Effector CD4-positive, alpha-beta T cell (primary cell): Measurements from ENCODE around the gene NQO2.
A peak's percentile ranks its signal among the peaks of the same experiment; 100 is the strongest.
"Not testable (repeated sequence)": the region's sequence is repeated elsewhere in the genome, so short reads cannot be mapped to it uniquely, and the experiment has no call there.

ENCODE experiments used
- DNase-seq: peaks from one replicate; pipeline ENCODE4 v3.0.0-alpha.2; 2020

The NQO2 gene

DNA sequence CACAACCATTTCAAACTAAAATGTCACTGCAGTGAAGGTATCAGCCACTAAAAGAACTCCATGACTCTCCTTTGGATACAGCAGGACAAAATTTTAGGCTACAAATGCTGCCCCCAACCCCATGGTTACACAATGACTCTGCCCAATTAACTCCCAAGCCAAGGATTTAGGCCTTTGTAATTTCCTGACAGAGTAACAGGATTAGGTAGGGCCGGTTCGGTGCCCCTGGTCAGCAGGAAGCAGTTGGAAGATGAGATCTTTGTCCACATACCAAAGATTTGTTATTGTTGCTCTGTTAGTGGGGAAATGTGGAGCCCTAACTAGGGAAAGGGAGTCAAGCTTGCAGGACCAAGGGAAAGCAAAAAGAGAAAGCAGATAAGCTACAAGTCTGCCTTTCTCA, 41.9 kb downstream of the NQO2 start:
- DNase-seq: no peak

DNA sequence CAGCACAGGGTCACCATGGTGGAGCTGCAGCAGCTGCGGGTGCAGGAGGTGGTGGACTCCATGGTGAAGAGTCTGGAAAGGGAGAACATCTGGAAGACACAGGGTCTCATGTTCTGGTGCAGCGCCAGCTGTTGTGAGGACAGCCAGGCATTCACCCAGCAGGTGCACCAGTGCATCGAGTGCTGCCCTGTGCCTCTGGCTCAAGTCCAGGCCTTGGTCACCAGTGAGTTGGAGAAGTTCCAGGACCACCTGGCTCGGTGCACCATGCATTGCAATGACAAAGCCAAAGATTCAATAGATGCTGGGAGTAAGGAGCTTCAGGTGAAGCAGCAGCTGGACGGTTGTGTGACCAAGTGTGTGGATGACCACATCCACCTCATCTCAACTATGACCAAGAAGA, 45.7 kb downstream of the NQO2 start:
- DNase-seq: no peak

DNA sequence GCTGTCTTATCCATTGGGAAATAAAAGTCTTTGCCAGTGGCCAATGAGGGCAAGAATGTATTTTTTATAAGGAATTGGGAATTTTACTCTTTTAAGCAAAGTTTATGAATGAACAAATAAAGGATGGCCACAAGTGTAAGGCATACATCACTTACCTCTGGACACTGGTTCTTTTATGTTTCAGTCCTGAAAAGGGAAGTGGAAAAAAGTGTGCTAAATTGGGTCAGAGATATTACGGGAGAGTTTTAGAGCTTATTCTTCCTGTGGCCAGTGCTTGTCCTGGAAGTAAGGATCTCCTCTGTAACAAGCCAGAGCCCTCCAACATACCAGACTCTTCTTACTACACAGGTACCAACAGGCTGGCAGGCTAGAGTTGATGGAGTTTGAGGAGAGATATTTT, 46.1 kb downstream of the NQO2 start:
- DNase-seq: no peak

DNA sequence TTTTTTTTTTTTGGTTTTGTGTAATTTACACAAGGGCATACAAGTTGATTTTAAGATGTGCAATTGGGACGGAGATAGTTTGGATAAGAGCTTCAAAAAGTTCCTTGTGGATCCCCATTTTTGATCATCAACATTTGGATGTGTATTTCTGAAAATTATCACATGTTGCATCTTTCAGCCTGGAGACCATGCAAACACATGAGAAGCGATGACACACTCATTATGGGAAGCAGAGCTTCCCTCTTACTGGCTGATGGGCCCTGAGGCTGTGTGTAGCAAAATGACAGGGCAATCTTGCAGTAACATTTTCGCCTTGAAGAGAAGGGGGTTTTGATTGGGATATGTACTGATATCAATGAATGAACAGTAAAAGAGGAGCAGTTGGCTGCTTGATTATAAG, 46.6 kb downstream of the NQO2 start:
- no peak for DNase-seq

DNA sequence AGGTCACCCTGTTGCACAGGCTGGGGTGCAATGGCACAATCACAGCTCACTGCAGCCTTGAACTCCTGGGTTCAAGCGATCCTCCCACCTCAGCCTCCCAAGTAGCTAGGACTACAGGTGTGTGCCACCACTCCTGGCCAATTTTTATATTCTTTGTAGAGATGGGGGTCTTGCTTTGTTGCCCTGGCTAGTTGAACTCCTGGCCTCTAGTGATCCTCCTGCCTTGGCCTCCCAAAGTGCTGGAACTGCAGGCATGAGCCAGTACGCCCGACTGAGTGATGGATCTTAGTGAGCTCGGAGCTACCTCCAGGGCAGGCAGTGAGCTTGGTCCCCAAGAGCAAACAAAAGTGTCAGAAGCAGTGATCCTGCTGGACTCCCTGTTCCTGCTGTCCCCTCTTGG, 48.3 kb downstream of the NQO2 start:
- DNase-seq: not testable (repeated sequence)

DNA sequence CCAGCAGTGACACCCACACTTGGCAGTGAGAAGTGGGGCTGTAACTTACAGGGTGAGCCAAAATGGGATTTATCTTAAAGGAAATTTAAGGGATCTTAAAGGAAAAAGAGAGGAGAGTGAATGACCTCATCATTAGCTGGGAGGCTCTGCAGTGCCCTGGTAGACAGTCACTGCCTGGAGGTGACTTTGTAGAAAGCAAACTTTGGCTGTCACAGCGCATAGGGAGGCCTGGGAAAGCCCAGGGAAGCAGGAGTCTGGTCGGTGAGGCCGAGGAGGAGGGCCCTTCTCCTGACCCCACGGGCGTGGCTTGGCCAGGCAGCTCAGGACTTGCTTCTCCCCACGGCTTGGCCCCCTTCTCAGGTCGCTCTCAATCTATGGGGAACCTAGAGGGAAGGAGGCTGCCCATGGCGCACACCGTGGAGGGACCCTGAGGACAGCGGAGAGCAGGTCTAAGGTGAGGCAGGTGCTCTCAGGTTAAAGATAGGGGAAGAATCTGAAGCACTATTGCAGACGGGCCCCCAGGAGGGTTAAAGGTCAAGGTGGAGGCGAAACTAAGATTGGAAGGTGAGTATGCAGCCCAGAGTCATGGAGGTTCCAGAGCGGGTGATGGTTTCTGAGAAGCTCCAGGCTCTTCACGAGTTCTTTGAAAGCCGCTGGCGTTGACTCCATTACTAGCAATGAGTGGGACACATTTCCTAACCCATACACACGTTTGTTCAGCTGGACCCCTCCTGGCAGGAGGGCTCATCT, 53.0 kb downstream of the NQO2 start:
- no peak for DNase-seq

DNA sequence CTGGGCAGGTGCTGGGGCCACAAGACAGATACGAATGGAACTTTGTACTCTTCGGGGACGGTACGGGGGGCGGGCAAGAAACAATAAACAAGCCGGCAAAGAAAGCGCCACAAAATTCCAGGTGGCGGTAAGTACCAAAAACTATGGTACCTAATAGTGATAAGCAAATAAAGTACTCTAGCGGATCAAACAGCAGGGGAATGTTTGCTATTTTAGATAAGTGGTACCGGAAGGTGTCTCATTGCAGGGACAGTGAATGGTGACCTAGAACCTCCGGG, 53.5 kb downstream of the NQO2 start:
- no peak for DNase-seq

DNA sequence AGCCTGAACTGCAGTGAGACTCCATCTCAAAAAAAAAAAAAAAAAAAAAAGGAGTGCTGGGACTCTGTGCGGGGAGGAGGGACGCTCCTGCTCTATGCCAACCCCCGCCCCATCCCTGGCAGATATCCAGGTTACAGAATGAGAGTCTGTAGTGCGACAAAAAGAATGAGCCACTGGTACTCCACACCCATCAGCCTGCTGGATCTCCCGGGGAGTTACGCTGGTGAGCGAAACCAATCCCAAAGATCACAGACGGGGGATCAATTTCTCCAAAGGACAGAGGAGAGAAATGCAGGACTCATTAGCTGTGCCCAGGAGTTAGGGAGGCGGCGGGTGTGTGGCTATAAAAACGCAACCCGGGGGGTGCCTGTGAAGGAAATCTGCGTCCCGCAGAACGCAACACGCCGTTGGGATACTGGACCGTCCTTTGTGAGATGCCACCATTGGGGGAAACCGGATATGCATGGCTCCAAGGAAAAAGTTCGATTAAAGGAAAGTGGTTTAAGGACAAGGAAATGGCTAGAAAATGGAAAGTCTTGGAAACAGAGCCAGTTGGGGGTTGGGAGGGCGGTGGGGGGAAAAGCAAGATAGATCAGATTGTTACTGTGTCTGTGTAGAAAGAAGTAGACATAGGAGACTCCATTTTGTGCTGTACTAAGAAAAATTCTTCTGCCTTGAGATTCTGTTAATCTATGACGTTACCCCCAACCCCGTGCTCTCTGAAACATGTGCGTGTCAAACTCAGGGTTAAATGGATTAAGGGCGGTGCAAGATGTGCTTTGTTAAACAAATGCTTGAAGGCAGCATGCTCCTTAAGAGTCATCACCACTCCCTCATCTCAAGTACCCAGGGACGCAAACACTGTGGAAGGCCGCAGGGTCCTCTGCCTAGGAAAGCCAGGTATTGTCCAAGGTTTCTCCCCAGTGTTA, 54.8 kb downstream of the NQO2 start:
- not testable (repeated sequence) for DNase-seq

DNA sequence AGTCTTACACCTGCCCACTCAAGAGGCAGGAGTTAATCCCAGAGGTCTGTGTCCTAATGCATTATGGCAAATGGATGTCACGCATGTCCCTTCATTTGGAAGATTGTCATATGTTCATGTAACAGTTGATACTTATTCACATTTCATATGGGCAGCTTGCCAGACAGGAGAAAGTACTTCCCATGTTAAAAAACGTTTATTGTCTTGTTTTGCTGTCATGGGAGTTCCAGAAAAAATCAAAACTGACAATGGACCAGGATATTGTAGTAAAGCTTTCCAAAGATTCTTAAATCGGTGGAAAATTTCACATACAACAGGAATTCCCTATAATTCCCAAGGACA, 55.4 kb downstream of the NQO2 start:
- DNase-seq: not testable (repeated sequence)

DNA sequence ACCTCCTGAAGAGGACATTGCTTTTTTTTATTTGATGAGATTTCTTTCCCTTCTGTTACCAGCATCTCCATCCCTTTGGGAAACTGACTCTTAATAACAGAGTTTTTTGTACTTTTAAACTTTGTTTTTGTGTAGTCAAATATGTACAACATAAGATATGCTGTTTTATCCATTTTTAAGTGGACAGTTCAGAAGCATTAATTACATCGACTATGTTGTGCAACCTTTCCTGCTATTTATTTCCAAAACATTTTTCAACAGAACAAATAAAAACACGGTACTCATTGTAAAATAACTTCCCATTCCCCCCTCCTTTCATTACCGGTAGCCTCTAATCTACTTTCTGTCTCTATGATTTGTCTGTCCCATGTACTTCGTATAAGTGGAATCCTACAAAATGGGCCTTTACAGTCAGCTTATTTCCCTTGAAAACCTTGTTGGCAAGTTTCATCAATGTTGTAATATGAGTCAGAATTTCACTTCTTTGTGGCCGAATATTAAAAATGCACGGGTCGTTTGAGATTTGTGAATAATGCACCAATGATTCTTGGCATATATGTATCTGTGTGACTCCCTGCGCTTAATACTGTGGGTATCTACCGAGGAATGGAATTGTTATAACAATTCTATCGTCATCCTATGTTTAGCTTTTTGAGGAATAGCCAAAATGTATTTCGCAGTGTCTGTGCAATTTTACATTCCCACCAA, 57.5 kb downstream of the NQO2 start:
- no peak for DNase-seq

DNA sequence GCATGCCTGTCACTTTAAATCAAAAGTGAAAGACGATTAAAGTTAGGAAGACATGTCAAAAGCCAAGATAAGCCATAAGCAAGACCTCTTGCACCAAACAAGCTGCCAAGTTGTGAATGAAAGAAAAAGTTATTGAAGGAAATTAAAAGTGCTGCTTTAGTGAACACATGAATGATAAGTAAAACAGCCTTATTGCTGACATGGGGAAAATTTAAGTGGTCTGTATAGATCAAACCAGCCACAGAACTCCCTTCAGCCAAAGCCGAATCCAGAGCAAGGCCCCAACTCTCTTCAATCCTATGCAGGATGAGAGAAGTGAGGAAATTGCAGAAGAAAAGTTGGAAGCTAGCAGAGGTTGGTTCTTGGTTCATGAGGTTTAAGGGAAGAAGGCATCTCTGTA, 59.3 kb downstream of the NQO2 start:
- no peak for DNase-seq

DNA sequence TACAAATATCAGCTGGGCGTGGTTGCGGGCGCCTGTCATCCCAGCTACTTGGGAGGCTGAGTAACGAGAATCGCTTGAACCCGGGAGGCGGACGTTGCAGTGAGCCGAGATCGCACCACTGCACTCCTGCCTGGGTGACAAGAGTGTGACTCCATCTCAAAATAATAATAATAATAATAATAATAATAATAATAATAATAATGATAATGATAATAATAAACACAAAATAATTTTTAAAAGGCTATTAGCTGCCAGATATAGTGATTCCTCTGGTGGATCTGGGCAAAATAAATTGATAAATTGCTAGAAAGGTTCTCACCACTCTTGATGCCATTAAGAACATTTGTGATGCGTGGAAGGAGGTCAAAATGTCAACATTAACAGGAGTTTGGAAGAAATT, 60.4 kb downstream of the NQO2 start:
- not testable (repeated sequence) for DNase-seq

DNA sequence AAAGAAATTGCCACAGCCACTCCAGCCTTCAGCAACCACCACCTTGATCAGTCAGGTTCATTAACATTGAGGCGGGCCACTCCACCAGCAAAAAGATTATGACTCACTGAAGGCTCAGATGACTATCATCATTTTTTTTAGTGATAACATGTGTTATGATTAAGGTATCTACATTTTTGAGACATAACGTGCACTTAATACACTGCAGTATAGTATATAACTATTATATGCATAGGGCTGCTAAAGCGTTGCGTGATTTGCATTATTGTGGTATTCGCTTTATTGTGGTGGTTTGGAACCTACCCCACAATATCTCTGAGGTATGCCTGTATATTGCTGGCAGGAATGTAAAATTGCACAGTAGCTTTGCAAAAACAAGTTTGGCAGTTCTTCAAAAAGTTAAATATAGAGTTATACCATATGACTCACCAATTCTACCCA, 61.8 kb downstream of the NQO2 start:
- no peak for DNase-seq

DNA sequence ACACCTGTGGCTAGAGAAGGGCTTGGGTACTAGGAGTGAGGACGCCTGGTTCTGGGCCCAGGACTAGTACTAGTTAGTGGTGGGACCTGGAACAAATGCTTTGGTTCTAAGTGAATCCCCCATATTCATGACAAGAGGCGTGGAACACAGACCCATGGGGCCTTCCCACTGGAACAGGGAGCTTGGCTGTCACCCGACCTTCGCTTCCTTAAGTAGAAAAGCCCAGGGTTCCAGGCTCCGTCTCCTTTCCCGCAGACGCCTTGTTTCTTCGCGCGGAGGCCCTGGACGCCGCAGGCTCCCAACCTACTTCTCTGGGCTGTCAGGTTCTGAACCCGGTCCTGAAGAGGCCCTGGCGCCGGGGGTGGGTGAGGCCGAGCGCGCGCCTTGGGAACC, 63.6 kb downstream of the NQO2 start:
- DNase-seq: not testable (repeated sequence)

DNA sequence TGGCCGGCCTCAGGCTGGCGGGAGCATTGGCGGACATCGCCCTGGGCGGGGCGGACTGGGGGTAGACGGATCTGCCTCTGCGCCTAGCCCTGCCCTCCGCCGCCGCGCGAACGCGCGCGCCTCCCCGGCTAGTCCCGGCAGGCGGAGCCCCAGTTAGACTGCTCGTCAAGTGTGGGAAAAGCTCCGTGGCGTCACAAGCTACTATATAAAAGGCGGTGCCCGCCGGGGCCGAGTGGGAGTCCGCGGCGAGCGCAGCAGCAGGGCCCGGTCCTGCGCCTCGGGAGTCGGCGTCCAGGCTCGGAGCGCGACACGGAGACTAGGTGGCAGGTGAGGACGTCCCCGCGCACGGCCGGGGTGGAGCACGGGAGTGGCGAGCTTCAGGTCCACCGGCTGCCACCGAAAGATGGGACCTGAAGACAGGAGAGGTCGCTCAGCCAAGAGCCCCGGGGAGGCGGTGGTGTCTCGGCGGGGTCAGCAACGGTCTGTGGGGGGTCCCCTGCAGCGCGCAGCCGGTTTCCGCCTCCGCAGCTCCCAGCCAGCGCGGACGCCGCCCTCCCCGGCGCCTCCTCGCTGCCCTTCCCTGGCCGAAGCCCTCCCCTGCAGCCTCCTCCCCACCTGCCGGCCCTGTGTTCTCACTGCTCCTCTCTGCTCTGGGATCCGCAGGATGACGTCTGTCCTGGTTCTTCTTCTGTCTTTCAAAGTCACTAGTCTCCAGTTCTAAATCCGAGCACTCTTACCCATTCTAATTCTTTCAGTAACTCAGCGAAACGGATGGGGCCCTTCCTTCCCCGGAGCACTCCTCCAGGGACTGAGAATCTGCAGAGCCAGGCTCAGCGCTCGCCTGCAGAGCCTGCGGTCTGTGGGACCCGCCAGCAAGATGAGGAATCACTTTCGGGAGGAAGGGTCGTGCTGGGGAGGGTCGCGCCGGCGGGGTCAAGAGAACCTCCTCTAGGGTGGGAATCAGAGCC, 64.3 kb downstream of the NQO2 start:
- peak; percentile 82 for DNase-seq

DNA sequence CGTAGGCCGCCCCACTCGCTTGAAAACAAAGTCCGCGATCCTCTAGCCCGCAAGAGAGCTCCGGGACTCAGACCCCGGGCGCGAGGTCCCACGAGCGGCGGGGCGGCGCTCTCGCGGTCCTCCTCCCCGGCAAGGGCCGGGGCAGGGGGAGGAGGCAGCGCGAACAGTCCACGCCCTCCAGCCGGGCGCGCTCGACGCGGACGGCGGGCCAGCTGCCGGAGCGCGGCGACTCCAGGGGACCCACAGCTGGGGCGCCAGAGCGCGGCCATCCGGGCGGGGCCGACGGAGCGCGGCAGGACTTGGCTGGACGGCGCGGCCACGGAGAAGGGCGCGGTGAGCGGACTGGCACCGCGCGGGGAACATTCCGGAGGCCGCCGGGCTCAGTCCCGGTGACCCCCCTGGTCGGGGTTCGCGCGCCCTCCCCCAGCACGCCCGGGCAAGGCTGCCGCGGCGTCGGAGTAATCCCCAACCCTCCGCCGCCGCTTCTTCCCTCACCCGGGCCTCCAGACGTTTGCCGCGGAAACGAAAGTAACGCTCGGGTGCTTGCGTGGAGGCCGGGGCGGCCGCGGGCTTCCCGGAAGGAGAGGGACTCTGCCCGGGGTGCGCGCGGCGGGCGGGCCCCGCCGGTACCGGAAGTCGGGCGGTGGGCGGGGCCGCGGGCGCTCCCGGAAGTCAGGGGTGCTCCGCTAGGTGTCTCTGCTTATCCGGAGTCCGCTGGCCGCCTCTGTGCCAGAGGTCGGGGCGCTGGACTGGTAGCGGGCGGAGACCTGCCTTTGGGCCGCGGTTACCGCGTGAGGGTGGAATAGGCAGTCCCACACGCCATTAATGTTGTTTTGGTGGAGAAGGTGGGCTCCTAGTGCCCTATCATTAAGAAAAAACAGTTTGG, 68.9 kb downstream of the NQO2 start, which contains the start of gene RIPK1:
Gene RIPK1 (plus strand): TSS at position 166 of the 886 bp plus-strand sequence. CDS start 8,330 bp downstream, outside the sequence.
- peak; percentile 91 for DNase-seq
